Pulmonary artery endothelial cell (primary cell): ENCODE data around the gene DNAI4. TPM values are rescaled to one million over a fixed set of nuclear protein-coding genes. Genes with fewer than 3 reads are reported as not detected.
"Not testable (repeated sequence)": the region's sequence is repeated elsewhere in the genome, so short reads cannot be mapped to it uniquely, and the experiment has no call there.

Experiments used
- DNase-seq: peaks from one replicate; pipeline ENCODE4 v3.0.0-alpha.2; 2011; ENCODE audit warnings: low read depth, low spot score
- total RNA-seq: library from RNA; depleted of rRNA; stranded (reverse); fragments of >200 nt; gene quantifications from 2 replicates; pipeline ENCODE4 v1.2.3, GENCODE V29; 2014

Gene DNAI4
- total RNA-seq, result 2.5 and 3.6 TPM in 2 replicates

DNA sequence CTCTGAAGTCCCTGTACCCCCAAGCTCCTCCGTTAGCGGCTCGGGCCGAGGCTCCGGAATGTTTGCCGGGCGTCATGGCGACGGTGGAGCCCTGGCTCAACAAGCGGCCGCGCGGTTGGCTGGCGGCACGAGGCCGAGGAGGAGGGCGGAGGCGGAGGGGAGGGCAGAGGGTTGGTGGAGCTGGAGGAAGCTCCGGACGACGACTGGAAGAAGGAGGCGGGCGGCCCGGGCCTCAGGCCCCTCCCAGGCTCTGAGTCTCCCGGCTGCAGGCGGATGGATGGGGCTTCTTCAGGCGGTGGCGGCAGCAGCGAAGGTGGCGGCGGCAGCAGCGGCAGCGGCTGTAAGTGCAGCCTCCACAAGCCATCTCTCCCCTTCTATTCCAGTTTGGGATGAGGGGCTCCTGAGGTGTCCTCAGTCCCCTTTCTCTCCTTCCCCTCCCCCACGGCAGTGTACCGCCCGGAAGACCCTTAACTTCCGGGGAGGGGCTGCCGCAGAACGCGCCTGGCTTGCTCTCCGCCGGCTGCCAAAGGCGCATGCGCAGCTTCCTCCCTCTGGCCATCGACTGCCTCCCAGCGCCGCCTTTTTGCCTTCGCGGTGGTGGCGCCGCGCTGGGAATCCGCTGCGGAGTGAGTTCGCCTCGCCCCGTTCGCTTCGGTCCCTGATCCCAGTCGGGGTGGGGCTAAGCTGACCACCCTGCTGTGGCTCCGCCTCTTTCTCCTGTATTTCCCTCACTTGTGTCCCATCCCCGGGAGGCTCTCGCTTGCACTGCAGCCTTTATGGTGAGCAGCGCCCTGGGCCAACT is at the start of gene DNAI4, which contains the start of gene MIER1:
Gene DNAI4, minus strand, starts transcription at position 101 of the 802 bp plus-strand sequence. Its CDS starts 25 bp downstream, at position 76.
Gene MIER1, plus strand, starts transcription at position 235 of the 802 bp plus-strand sequence. Its CDS starts 39 bp downstream, at position 274.
- DNase-seq, result peak; percentile 93

DNA sequence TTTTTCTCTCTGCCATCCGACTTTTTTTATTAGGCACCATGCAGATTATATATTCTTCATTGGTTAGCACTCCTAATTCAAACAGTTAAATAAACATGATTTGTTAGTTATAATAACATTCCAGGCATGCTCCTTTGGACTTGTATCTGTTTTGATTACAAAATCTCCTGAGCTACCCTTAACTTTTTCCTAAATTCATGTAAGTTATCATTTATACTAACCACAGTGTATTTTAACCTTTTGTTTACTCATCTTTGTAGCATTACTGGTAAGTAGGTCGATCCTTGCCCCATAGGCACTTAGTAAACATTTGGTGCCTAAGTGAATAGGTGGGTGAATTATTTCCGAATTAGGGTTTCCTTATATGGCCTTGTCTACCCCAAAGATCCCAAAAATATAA is 43.9 kb upstream of the DNAI4 start:
- no peak for DNase-seq

DNA sequence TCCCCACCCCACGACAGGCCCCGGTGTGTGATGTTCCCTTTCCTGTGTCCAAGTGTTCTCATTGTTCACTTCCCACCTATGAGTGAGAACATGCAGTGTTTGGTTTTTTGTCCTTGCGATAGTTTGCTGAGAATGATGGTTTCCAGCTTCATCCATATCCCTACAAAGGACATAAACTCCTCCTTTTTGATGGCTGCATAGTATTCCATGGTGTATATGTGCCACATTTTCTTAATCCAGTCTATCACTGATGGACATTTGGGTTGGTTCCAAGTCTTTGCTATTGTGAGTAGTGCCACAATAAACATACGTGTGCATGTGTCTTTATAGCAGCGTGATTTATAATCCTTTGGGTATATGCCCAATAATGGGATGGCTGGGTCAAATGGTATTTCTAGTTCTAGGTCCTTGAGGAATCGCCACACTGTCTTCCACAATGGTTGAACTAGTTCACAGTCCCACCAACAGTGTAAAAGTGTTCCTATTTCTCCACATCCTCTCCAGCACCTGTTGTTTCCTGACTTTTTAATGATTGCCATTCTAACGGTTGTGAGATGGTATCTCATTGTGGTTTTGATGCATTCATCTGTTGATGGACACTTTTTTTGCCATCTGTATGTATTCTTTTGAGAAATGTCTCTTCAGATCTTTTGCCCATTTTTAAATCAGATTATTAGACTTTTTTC is 41.7 kb upstream of the DNAI4 start:
- DNase-seq, result not testable (repeated sequence)

- no peak for DNase-seq
These were observed 33.3 kb upstream of the DNAI4 start for GRCh38 chr1:66957938-66958337.

GRCh38 chr1:66954208-66954607 is 29.6 kb upstream of the DNAI4 start:
- DNase-seq, result no peak

GRCh38 chr1:66951513-66951912 is 26.9 kb upstream of the DNAI4 start:
- no peak for DNase-seq

DNA sequence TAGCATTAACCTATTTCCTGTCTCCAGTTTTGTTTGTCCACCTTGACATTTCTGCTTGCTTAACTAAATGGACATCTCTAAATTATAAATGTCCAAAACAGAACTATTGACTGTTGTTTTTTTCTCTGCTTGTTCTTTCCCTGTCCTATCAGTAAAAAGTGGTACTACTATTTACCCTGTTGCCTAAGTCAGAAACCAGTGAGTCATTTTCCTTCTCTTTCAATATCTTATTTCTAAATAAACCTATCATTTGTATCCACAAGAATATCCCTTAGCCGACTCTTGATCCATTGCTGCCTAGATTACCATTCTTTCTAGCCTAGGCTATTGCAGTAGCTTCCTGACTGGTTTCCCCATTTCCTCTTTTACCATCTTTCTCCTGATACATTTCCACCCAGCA is 22.6 kb upstream of the DNAI4 start:
- no peak for DNase-seq

GRCh38 chr1:66945316-66945715 is 20.7 kb upstream of the DNAI4 start:
- DNase-seq, result no peak

GRCh38 chr1:66944330-66945274 is 19.9 kb upstream of the DNAI4 start:
- DNase-seq, result no peak

GRCh38 chr1:66943361-66943969 is 18.8 kb upstream of the DNAI4 start:
- no peak for DNase-seq

GRCh38 chr1:66940981-66941380 is 16.3 kb upstream of the DNAI4 start:
- DNase-seq, result no peak

DNA sequence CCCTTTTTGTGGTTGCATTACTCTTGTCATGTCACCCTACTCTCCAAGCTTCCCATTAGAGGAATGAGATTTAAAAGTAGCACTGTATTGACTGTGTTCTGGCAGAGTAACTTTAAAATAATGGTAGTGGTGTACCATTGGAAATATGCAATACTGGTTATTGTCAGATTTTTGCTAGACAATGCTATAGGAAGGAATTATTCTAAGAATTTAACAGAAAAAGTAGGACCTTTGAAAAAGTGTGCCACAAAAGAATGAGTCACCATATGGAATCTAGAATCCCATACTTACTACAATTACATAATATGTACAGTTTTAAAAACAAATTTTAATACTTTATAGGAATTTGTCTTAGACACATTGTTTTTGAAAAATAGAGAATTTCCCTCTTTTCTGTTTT is 14.0 kb upstream of the DNAI4 start:
- no peak for DNase-seq

DNA sequence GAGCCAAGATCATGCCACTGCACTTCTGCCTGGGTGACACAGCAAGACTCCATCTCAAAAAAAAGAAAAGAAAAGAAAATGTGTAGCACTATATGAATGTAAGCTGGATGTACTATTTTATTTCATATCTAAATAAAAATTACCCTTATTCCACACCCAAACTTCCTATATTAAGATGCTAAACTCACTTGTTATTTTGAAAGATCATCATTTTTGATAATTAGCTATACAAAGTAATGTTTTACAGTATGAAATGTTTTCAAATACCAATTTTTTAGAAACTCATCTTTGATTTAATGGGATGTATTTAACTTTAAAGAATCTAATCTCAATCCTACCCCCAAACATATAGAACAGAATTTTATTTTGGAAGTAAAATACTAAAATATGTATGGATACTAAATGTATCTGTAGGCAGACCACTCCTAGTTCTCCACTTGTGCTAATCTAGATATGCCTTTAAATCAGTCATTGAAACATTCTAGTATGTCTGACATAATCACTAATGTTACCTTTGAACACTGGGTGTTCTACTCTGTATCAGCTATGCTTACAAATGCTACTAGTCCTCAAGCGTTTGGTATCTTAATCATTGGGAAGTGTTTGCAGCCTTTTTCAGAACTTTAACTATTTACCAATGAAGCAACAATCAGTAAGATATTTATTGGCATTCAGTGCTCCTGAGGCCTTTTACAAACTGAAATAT is 13.0 kb upstream of the DNAI4 start:
- no peak for DNase-seq

GRCh38 chr1:66933887-66934700 is 9.4 kb upstream of the DNAI4 start:
- no peak for DNase-seq

DNA sequence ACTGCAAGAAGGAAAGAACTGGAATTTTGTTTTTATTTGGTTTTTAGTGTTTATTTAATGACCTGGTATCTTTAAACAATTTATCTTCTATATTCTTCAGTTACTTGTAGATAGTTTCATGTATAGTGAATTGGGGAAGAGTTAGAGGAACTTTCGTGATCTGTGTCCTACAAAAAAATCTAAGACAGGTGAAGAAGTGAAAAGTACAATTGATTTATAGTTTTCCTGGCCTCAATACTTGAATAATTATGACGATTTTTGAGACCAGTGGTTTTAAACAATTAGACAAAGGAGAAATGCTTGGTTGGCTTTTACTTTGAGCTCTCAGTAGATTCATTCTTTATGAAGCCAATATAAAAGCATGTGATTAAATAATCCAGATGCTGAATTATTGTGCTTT is 7.6 kb upstream of the DNAI4 start:
- no peak for DNase-seq

DNA sequence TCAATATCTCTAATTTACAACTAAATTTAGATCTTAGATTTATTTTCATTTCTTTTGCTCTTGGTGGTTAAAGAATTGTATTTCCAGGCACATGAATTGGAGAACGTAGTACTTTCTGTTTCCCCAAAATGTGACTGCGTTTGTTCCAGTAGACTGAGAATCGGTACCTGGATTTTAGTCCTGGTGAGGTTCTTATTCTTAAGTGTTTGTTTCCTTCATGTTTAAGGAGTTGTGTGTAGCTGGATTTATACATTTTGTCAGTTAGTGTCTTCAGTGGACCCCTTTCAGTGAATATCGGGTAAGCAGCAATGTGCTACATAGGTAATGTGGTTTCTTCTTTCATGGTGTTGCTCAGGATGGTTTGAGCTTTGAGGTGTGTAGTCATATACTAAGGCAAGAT is 6.9 kb upstream of the DNAI4 start:
- DNase-seq, result no peak

GRCh38 chr1:66930823-66931174 is 6.1 kb upstream of the DNAI4 start:
- no peak for DNase-seq

GRCh38 chr1:66929999-66930822 is 5.6 kb upstream of the DNAI4 start:
- peak; percentile 74 for DNase-seq

- DNase-seq, result no peak
These were observed 5.0 kb upstream of the DNAI4 start for GRCh38 chr1:66929691-66929998.
